Suprapubic skin (tissue), 4 donors: Measurements from ENCODE around the gene R3HDM4. TPM values are rescaled to one million over a fixed set of nuclear protein-coding genes. Genes with fewer than 3 reads are reported as not detected.
A peak's percentile ranks its signal among the peaks of the same experiment; 100 is the strongest.
"Not testable (repeated sequence)": the region's sequence is repeated elsewhere in the genome, so short reads cannot be mapped to it uniquely, and the experiment has no call there.

Experiments
- DNase-seq, 2 donors: peaks; one replicate each; pipeline ENCODE4 v3.0.0-alpha.2; 2019; ENCODE audit warnings: low spot score in 2 of 2
- H3K27ac ChIP-seq: fragments of 200-600 bp; sonication (generic); one replicate; pipeline ENCODE4 v1.5.1; 2019
- H3K27me3 ChIP-seq: fragments of 200-600 bp; sonication (generic); one replicate; pipeline ENCODE4 v1.5.1; 2019
- H3K36me3 ChIP-seq: fragments of 200-600 bp; sonication (generic); one replicate; pipeline ENCODE4 v1.5.1; 2019
- H3K4me1 ChIP-seq: fragments of 200-600 bp; sonication (generic); one replicate; pipeline ENCODE4 v1.5.1; 2019
- H3K4me3 ChIP-seq: fragments of 200-600 bp; sonication (generic); one replicate; pipeline ENCODE4 v1.5.1; 2019; ENCODE audit warnings: mild to moderate bottlenecking
- H3K9me3 ChIP-seq: fragments of 200-600 bp; sonication (generic); one replicate; pipeline ENCODE4 v1.5.1; 2019
- CTCF ChIP-seq, 2 donors: fragments of 200-600 bp in 1 of 2; fragments of 450-650 bp in 1 of 2; sonication (generic) in 1 of 2; IDR thresholded peaks; one replicate each; pipeline ENCODE4 v1.5.1; 2016 to 2019; ENCODE audit warnings: antibody characterized with exemption in 2 of 2, mild to moderate bottlenecking in 1 of 2, moderate library complexity in 1 of 2
- EP300 ChIP-seq: sonication (generic); formaldehyde crosslinking; IDR thresholded peaks from one replicate; pipeline ENCODE4 v1.6.1; 2017; ENCODE audit warnings: antibody characterized with exemption
- POLR2A ChIP-seq, 2 donors: fragments of 450-650 bp; IDR thresholded peaks; one replicate each; pipeline ENCODE4 v1.6.1; 2017; ENCODE audit warnings: antibody characterized with exemption in 2 of 2, mild to moderate bottlenecking in 2 of 2, moderate library complexity in 2 of 2
- POLR2AphosphoS5 ChIP-seq, 3 donors: sonication (generic); formaldehyde crosslinking; IDR thresholded peaks; one replicate each; pipeline ENCODE4 v1.6.1; 2017; ENCODE audit warnings: antibody characterized with exemption in 3 of 3
- WGBS: methylation state at CpG from one replicate; pipeline ENCODE4 v1.1.5; 2018; 5-methylcytosine and 5-hydroxymethylcytosine counted together
- total RNA-seq, 4 donors: library from RNA; depleted of rRNA; stranded (reverse); fragments of >200 nt; gene quantifications; one replicate each; pipeline ENCODE4 v1.1.0, GENCODE V29; 2016

The R3HDM4 gene
- total RNA-seq = 10 to 100 TPM; 41.3 to 58.3 (median 51.2) TPM

GRCh38 chr19:913080-913748 lies at the start of gene R3HDM4:
TSS of gene R3HDM4 (minus strand) at chr19:913219. CDS start at chr19:913157, 62 bp downstream.
- Histone ChIP-seq H3K27me3 (peaks cover 15% of the 10 kb centered on the region), H3K27ac (peak within 1 kb of the TSS; percentile 93), H3K4me3 (peak within 1 kb of the TSS; percentile 93), H3K9me3 (no peaks in the 10 kb centered on the region), H3K36me3 (no peaks in the 10 kb centered on the region), H3K4me1 (peaks cover 47% of the 10 kb centered on the region)
- TF ChIP-seq POLR2A (IDR thresholded peaks at IDR 0.05) = peak in 1 of 2 donors; percentile 62
- no peak for TF ChIP-seq EP300
- DNase-seq = peak in 1 of 2 donors; percentile 89
- WGBS = 1% methylated on average over 30 of the region's 76 CpGs

GRCh38 chr19:961866-962620 lies 49.0 kb upstream of the R3HDM4 start:
- DNase-seq = no peak
- Histone ChIP-seq H3K36me3 (peaks cover 17% of the 10 kb centered on the region), H3K4me3 (no peak overlapping the region), H3K27me3 (no peaks in the 10 kb centered on the region), H3K9me3 (no peaks in the 10 kb centered on the region), H3K4me1 (peaks cover 5% of the 10 kb centered on the region), H3K27ac (no peak overlapping the region)
- TF ChIP-seq POLR2AphosphoS5 (IDR thresholded peaks at IDR 0.05) (no peak), EP300 (no peak)
- WGBS = 72% methylated on average over 13 of the region's 14 CpGs

- no peak for DNase-seq
- Histone ChIP-seq H3K4me3 (no peak overlapping the region), H3K9me3 (no peaks in the 10 kb centered on the region), H3K27ac (no peak overlapping the region), H3K27me3 (no peaks in the 10 kb centered on the region), H3K36me3 (peaks cover 10% of the 10 kb centered on the region), H3K4me1 (peaks cover 5% of the 10 kb centered on the region)
- 74% methylated on average over 5 of the region's 8 CpGs for WGBS
- TF ChIP-seq CTCF (IDR thresholded peaks at IDR 0.05) (no peak), EP300 (no peak), POLR2A (IDR thresholded peaks at IDR 0.05) (no peak), POLR2AphosphoS5 (IDR thresholded peaks at IDR 0.05) (no peak)
Observed at GRCh38 chr19:960601-960938, 47.6 kb upstream of the R3HDM4 start.

- no peaks in the 10 kb centered on the region for H3K9me3 ChIP-seq
- H3K27me3 ChIP-seq = no peaks in the 10 kb centered on the region
- DNase-seq = no peak
- peaks cover 7% of the 10 kb centered on the region for H3K36me3 ChIP-seq
- no peak for TF ChIP-seq POLR2A (IDR thresholded peaks at IDR 0.05)
- no peak for TF ChIP-seq CTCF (IDR thresholded peaks at IDR 0.05)
- no peak for TF ChIP-seq POLR2AphosphoS5 (IDR thresholded peaks at IDR 0.05)
- no peak for TF ChIP-seq EP300
- H3K4me1 ChIP-seq = peaks cover 5% of the 10 kb centered on the region
- WGBS = 69% methylated on average over 12 of the region's 12 CpGs
- no peak overlapping the region for H3K4me3 ChIP-seq
- no peak overlapping the region for H3K27ac ChIP-seq
Observed at GRCh38 chr19:960020-960419, 47.0 kb upstream of the R3HDM4 start.

- no peaks in the 10 kb centered on the region for H3K27me3 ChIP-seq
- 79% methylated on average over 36 of the region's 36 CpGs for WGBS
Observed at GRCh38 chr19:958967-959855, 46.2 kb upstream of the R3HDM4 start.

GRCh38 chr19:957578-957977 lies 44.6 kb upstream of the R3HDM4 start:
- H3K4me1 ChIP-seq = peaks cover 16% of the 10 kb centered on the region
- 88% methylated on average over 9 of the region's 9 CpGs for WGBS
- not testable (repeated sequence) for DNase-seq, H3K27me3 ChIP-seq, H3K36me3 ChIP-seq, H3K9me3 ChIP-seq, H3K4me3 ChIP-seq, H3K27ac ChIP-seq

More at GRCh38 chr19:958967-959855, 46.2 kb upstream of the R3HDM4 start:
- DNase-seq = no peak
- Histone ChIP-seq H3K4me3 (no peak overlapping the region), H3K9me3 (no peaks in the 10 kb centered on the region), H3K36me3 (no peaks in the 10 kb centered on the region), H3K4me1 (peaks cover 5% of the 10 kb centered on the region), H3K27ac (no peak overlapping the region)
- TF ChIP-seq POLR2A (IDR thresholded peaks at IDR 0.05) (no peak), EP300 (no peak), POLR2AphosphoS5 (IDR thresholded peaks at IDR 0.05) (no peak), CTCF (IDR thresholded peaks at IDR 0.05) (no peak)
